Raji (cell line): ENCODE measurements around the gene SURF4.

ENCODE experiments used
- POLR2A ChIP-seq: IDR thresholded peaks from 2 replicates; pipeline ENCODE4 v1.6.1; 2011; ENCODE audit warnings: low read depth, low read length, control low read depth; ENCODE audit not compliant: insufficient read depth

SURF4 gene

DNA sequence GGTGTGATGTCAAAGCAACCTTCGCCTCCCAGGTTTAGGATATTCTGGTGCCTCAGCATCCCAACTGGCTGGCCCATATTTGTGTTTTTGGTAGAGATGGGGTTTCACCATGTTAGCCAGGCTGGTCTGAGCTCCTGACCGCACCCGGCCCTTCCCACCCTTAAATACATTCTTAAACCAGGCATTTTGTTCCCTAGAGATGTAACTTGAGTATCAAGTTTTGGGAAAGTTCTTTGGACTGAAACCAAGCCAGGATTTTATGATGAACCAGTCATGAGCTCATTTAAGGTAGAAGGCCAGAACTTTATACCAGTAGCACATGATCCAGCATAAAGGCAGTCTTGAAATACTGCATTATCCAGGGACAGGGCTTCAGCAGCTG is 24.3 kb downstream of the SURF4 start:
- TF ChIP-seq POLR2A, result no peak

DNA sequence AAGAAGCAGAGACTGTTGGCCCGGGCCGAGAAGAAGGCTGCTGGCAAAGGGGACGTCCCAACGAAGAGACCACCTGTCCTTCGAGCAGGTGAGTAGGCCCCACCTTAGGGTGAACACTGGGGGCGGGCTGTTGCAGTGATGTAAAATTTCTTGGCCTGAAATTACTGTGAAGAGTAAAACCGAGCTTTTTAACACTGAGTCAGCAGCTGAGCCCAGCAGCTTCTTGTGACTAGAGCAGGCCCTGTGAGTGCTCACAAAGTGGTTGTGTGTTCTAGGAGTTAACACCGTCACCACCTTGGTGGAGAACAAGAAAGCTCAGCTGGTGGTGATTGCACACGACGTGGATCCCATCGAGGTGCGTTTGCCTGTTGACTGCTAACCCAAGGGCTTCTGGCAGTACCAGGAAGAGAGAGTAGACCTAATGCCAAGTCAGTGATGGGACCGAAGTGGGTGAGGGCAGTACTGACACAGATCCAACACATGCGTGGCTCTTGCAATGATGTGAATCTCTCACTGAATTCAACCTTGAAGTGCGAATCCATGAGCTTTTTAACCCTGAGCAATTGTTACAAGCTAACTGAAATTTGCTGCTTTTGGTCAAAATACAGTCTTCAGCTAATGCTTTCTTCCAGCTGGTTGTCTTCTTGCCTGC is 25.8 kb downstream of the SURF4 start:
- TF ChIP-seq POLR2A, result no peak

DNA sequence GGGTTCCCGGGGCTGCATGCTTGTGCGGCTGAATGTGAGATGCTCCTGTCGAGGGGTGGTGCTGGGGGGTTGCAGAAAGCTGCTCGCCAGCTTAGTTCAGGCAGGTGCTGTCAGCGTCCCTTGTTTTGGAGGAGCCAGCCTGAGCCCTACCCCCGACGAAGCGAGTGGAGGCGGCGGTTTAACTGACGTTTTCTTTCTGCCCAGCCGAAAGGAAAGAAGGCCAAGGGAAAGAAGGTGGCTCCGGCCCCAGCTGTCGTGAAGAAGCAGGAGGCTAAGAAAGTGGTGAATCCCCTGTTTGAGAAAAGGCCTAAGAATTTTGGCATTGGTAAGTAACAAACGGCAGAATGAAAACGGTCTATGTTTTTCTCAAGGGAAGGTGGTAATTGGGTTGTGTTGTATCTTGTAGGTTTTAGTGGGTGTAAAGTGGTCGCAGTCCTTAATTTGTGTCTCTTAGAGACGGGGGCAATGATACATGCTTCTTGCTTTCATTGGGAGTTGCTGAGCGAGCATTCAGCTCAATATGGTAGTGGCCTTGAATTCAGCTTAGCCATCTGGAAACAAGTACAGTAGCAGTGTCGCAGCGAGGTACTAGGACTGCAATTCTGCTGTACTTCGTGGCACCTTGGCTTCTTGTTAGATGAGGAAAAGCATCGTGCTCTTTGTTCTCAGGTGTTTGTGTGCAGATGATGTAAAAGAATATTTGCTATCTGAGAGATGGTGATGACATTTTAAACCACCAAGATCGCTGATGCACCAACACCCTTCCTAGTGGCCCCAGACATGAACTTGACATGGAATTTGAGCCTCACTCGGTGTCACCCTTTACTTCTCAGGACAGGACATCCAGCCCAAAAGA is 26.9 kb downstream of the SURF4 start:
- no peak for TF ChIP-seq POLR2A

DNA sequence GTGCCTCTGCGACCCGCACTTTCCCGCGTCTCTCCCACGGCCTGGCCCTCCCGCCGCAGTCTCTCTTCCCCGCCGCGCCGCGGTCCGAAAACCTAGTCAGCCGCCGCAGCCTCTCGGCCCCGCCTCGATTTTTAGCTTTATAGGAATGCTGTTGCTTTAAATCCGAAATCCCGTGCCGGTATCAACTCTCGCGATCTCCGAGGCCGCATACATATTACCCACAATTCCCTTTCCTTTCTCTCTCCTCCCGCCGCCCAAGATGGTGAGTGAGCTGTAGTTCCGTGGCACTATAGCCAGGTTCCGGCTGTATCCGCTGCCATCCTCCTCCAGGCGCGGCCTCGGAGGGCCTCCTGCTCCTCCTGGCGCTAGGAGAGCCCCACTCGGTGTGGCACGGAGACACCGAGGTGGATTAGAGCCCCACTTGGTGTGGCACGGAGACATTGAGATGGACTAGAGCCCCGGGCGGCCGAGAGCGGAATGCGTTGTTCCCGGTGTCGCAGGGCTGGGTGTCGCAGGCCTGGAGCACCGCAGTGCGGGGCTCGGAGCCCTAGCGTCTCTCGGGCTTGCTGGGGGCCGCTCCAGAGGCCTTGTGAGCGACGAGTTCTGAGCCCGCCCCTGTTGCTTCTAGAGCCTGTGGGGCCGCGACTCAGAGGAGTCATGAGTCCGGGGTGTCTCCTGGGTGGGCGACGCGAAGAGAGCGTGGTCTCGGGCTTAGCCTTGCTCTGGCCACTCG is 27.7 kb downstream of the SURF4 start, which contains the start of the genes MED22 and RPL7A:
MED22 (minus strand) TSS at position 147 of the 733 bp plus-strand sequence. CDS start 1,469 bp downstream, outside the sequence.
RPL7A (plus strand) TSS at position 234 of the 733 bp plus-strand sequence; CDS start at position 260, 26 bp downstream.
- peak; percentile 98 for TF ChIP-seq POLR2A

DNA sequence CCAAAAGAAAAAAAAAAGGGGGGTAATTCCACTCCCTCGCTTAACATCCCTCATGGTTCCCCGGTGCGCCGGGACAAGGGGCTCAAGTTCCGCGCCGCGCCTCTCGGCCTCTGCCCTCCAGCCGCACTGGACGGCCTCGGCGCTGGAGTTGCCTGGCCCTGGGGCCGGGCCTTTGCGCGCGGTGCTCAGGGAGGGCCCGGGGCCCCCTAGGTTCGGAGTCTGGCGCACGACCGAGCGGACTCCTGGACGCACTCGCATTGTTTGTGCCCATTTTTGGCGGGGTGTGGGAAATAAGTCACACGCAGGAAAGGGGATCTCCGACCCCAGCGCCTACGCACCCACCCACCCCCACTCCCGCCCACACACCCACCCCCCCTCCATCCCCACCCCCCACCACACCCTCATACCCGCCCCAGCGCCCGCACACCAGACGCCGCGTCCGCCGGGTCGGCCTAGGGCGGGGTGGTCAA is 28.3 kb downstream of the SURF4 start:
- no peak for TF ChIP-seq POLR2A

DNA sequence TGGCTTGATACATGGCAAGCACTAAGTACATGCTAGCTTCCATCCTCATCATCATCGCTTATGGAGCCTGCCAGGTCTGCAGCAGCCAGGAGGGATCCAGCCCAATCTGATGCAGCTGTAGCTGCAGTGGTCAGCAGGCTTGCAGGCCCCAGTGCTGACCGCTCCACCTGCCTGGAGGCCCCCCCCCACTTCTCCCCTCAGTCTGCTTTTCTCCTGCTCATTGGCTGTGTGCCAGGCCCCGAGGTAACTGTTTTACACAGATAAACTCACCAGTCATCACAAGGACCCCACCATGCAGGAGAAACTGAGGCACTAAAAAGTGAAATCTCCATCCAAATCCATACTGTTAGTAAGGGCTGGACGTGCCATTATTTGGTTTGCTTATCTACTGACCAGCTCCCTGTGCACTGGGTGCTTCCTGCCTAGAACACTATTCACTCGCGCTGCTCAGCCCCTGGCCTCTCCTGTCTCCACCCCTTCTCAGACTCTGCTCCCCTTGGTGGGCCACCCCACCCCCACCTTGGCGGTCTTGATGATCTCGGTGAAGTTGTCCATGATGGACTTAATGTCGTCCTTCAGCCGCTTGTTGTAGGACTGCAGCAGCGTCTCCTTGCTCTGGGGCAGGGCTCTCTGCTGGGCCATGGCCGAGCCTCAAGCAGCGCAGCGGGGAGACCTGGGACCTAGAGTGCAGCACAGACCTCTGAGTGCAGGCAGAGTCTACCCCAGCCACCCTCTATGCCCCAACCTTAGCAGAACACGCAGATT is 29.7 kb downstream of the SURF4 start:
- TF ChIP-seq POLR2A, result no peak

DNA sequence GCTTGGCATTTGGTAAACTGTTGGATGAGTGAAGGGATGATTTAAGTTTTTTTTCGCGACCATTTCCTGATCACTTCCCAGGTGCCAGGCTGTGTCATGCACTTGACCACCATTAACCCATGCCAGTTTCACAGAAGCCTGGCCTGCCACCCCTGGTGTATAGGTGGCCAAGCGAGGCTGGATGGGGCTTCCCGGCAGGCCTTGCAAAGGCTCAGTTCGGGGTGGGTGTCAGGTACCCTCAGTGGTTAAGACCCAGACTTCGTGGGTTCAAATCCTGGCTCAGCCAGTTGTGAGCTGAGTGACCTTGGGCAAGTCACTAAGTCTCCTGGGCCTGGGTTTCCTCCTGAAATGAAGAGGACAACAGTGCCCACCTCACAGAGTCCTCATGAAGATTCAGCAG is 30.3 kb downstream of the SURF4 start:
- no peak for TF ChIP-seq POLR2A

DNA sequence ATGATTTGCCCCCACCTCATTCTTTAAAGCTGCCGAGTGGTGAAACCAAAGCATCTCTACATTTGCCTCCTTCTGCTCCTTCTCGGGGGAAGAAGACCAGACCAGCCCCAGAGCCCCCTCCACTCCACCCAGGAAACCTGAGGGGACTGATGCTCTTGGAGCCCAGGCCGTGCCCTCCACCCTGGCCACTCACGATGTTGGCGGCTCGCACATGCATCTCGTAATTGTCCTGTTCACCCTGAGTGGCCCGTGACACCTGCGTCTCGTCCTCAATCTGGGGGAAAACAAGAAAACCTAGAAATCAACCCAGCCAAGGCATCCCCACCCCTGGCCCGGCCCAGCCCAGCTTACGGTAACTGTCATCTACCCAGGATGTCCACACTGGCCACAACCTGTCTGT is 30.9 kb downstream of the SURF4 start:
- TF ChIP-seq POLR2A, result no peak

DNA sequence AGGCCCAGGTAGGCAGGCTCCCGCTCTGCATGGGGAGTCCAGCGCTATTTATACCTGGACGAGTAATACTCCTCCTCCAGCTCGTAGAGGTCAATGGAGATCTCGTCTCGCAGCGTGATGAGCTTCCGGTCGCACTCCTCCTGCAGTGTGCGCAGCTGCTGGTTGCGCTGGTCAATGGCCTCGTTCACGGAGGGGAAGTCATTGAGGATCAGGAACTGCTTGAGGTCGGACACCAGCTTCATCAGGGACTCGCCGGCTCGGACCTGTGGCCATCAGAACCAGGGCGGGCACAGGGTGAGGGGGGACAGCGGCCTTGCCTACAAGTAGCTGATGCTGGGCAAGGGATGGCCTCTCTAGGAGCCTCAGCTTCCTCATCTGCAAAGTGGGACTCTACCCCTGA is 31.8 kb downstream of the SURF4 start:
- no peak for TF ChIP-seq POLR2A

DNA sequence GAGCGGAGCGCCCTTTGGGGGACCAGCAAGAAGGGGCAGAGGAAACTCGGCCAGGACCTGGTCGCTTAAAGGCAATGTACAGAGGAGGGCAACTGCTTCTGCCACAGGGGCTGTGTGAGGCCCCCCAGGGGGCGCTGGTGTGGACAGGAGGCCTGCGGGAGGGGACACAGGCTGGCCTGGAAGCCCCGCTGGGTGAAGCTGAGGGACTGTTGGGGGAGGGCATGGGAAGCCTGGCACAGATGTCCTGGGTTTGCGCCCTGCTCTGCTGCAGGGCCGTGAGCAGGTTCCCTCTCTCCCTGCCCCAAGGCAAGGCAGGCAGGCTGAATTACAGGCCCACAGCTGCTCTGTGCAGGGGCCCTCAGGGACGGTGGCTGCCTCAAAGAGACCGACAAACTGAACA is 33.3 kb downstream of the SURF4 start:
- TF ChIP-seq POLR2A, result no peak

DNA sequence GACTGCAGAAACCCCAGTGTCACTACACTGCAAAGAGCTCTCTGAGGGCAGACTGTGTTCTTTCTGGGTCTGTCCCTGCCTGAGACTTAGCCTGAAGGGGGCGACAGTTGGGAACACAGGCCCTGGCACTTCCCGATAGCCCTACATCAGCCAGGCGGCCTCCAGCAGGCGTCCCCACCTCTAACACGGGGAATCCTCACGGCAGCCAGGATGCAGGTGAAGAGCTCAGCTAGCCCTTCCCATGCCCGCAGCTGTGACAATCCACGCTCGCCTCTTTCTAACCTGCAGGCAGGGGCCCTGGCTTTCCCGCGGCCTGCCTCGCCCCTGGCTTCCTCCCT is 33.8 kb downstream of the SURF4 start:
- TF ChIP-seq POLR2A, result no peak

DNA sequence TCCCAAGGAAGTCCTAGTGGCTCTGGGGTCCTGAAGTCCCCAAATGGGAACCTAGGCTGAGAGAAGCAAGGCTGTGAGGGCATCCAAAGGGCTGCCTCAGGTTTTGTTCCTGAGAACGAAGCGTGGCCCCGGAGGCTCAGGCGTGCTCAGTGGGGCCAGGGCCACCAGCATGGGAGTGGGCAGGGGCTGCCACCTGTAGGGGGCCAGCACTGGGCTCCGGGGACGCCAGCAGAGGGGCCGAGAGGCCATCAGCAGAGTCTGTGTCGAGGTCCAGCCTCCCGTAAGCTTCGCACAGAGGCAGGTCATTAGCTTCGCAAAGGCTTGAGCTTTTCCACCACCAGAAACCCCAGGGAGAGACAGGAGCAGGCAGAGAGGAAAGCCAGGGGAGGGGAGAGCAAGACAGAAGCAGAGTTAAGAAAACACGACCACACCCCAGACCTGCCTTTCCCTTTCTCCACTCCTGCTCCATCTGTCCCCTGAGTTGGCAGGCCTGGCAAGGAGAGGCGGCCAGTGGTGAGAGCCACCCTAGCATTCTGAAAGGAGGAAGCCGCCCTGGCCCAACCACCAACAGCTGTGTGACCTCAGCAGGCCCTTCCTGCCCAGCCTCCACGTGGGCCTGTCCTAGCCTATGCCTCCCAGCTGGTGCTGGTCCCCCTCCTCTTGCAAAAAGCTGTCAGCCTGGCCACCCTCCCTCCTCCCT is 34.3 kb downstream of the SURF4 start:
- TF ChIP-seq POLR2A, result no peak

DNA sequence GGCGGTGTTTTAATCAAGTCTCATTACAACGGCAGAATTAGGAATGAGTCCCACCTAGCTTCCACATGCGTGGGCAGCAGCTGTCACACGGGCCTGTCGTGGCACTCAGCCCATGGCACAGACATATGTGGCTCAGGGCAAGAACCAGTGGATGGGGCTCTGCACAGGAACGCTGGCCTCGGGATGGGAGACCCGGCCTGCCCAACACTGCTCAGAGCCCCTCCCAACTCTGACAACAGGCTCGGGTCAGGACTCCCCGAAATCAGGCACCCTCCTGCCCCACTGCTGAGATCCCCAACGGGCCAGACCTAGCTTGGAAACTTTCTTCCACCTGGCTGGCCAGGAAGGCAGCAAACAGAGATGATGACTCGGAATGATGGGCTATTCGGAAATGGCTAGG is 34.9 kb downstream of the SURF4 start:
- TF ChIP-seq POLR2A, result no peak

DNA sequence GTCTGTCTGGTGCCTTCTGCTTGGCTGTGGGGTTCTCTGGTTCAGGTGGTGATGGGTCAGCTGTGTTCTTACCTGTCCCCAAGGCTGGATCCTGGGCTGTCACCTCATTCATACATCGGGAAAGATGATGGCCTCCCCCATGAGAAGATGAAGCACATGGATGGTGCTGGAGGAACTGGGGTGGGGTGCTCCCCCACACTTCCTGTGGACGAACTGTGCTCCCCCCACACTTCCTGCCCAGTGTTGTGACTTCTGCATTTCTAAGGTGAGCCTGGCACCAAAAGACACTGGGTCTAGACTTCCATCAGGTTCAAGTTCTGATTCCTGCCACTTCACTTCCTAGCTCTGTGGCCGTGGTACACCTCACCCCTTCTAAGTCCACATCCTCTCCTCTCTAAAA is 35.6 kb downstream of the SURF4 start:
- no peak for TF ChIP-seq POLR2A
